Measurements from ENCODE around the gene KRT36.
A peak's percentile ranks its signal among the peaks of the same experiment; 100 is the strongest.

KRT36 gene

GRCh38 chr17:41519501-41520224 lies 30.0 kb upstream of the KRT36 start:
- no peaks in the 10 kb centered on the region for H3K9me2 ChIP-seq (replicated peaks; ENCODE audit: insufficient read depth, low read length)
- peaks cover 22% of the 10 kb centered on the region for H3K4me1 ChIP-seq (ENCODE audit: low read length)
- no peaks in the 10 kb centered on the region for H3K9me3 ChIP-seq (replicated peaks; ENCODE audit: insufficient read depth, low read length)
- H2AFZ ChIP-seq (ENCODE audit: low read length): no peak overlapping the region
- no peak overlapping the region for H3K27ac ChIP-seq (ENCODE audit: low read length)
- H3K4me3 ChIP-seq (ENCODE audit: low read length): no peak overlapping the region
- H3K79me2 ChIP-seq (ENCODE audit: low read length): no peaks in the 10 kb centered on the region
- no peaks in the 10 kb centered on the region for H3F3A ChIP-seq (ENCODE audit: insufficient read depth, low read length)
- H3K4me2 ChIP-seq (ENCODE audit: low read depth, low read length): no peak overlapping the region
- no peaks in the 10 kb centered on the region for H3K36me3 ChIP-seq (replicated peaks; ENCODE audit: insufficient read depth, low read length)
- no peak overlapping the region for H3K9ac ChIP-seq (ENCODE audit: low read length)
- H4K20me1 ChIP-seq (ENCODE audit: insufficient read depth, low read length): no peaks in the 10 kb centered on the region
- DNase-seq: no peak
- H3K27me3 ChIP-seq (replicated peaks; ENCODE audit: insufficient read depth, low read length): no peaks in the 10 kb centered on the region
- TF ChIP-seq EZH2 (optimal IDR thresholded peaks at IDR 0.05; ENCODE audit: low read depth, low read length): no peak

- Histone ChIP-seq H3K9me3 (replicated peaks; ENCODE audit: insufficient read depth, low read length) (no peaks in the 10 kb centered on the region), H3K27me3 (replicated peaks; ENCODE audit: insufficient read depth, low read length) (no peaks in the 10 kb centered on the region), H3K4me2 (ENCODE audit: low read depth, low read length) (no peak within 1 kb of the TSS), H3K4me3 (ENCODE audit: low read length) (no peak within 1 kb of the TSS), H4K20me1 (ENCODE audit: insufficient read depth, low read length) (no peaks in the 10 kb centered on the region), H3F3A (ENCODE audit: insufficient read depth, low read length) (no peaks in the 10 kb centered on the region), H3K9ac (ENCODE audit: low read length) (no peak within 1 kb of the TSS), H3K36me3 (replicated peaks; ENCODE audit: insufficient read depth, low read length) (no peaks in the 10 kb centered on the region), H3K9me2 (replicated peaks; ENCODE audit: insufficient read depth, low read length) (no peaks in the 10 kb centered on the region), H2AFZ (ENCODE audit: low read length) (no peak within 1 kb of the TSS), H3K79me2 (ENCODE audit: low read length) (no peaks in the 10 kb centered on the region), H3K4me1 (ENCODE audit: low read length) (peaks cover 22% of the 10 kb centered on the region), H3K27ac (ENCODE audit: low read length) (no peak within 1 kb of the TSS)
- DNase-seq: peak; percentile 9
- TF ChIP-seq EZH2 (optimal IDR thresholded peaks at IDR 0.05; ENCODE audit: low read depth, low read length) (no peak), EZH2phosphoT487 (IDR thresholded peaks at IDR 0.05; ENCODE audit: low read length) (no peak), CTCF (IDR thresholded peaks at IDR 0.05; ENCODE audit: low read length) (no peak)
Observed at GRCh38 chr17:41518789-41519449, 29.2 kb upstream of the KRT36 start, which contains the start of gene KRT15. KRT15 (minus strand) TSS chr17:41518890; CDS start chr17:41518827, 63 bp downstream.

DNA sequence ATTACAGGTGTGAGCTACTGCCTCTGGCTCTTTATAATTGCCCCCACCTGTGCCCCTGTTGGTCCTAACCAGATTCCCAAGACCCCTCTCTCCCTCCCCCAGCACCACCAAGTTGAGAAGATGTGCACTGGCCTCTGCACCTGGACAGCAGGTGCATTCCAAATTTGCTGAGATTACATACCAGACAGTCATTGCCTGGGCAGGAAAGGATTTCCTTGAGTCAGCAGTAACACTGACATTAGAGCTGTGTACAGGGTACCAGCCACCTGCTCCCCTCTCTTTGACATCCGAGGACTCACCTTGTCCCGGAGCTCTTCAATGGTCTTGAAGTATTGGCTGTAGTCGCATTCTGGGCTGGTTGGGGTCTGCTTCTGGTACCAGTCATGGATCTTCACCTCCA lies 28.3 kb upstream of the KRT36 start:
- no peak overlapping the region for H3K4me2 ChIP-seq (ENCODE audit: low read depth, low read length)
- H3K9ac ChIP-seq (ENCODE audit: low read length): no peak overlapping the region
- TF ChIP-seq EZH2 (optimal IDR thresholded peaks at IDR 0.05; ENCODE audit: low read depth, low read length) (no peak), EZH2phosphoT487 (IDR thresholded peaks at IDR 0.05; ENCODE audit: low read length) (no peak), CTCF (IDR thresholded peaks at IDR 0.05; ENCODE audit: low read length) (no peak)
- H3K79me2 ChIP-seq (ENCODE audit: low read length): no peaks in the 10 kb centered on the region
- H3K36me3 ChIP-seq (replicated peaks; ENCODE audit: insufficient read depth, low read length): no peaks in the 10 kb centered on the region
- peak; percentile 62 for DNase-seq
- H4K20me1 ChIP-seq (ENCODE audit: insufficient read depth, low read length): no peaks in the 10 kb centered on the region
- H3K9me2 ChIP-seq (replicated peaks; ENCODE audit: insufficient read depth, low read length): no peaks in the 10 kb centered on the region
- H3K9me3 ChIP-seq (replicated peaks; ENCODE audit: insufficient read depth, low read length): no peaks in the 10 kb centered on the region
- no peaks in the 10 kb centered on the region for H3F3A ChIP-seq (ENCODE audit: insufficient read depth, low read length)
- no peak overlapping the region for H3K27ac ChIP-seq (ENCODE audit: low read length)
- no peaks in the 10 kb centered on the region for H3K27me3 ChIP-seq (replicated peaks; ENCODE audit: insufficient read depth, low read length)
- H3K4me1 ChIP-seq (ENCODE audit: low read length): peaks cover 22% of the 10 kb centered on the region
- H3K4me3 ChIP-seq (ENCODE audit: low read length): no peak overlapping the region
- no peak overlapping the region for H2AFZ ChIP-seq (ENCODE audit: low read length)
